Astrocyte of the spinal cord (primary cell): Measurements from ENCODE around the gene EIF4E3.

Experiments
- DNase-seq: peaks from one replicate; pipeline ENCODE4 v3.0.0; 2011; ENCODE audit warnings: low read depth, low spot score
- H3K4me3 ChIP-seq: 2 replicates; pipeline ENCODE4 v1.5.1; 2011; ENCODE audit warnings: low read depth, mild to moderate bottlenecking, low read length, moderate library complexity
- in situ Hi-C: cut with HindIII; loops from 2 replicates; pipeline ENCODE4 v1.10.0; 2017; ENCODE audit warnings: low sequenced_read_pairs
- TF ChIP-seq, protein P1 (sequence below): IDR thresholded peaks from 2 replicates; pipeline ENCODE4 v1.5.1; 2012; ENCODE audit warnings: low read depth, mild to moderate bottlenecking, low read length, inconsistent platforms

EIF4E3 gene

DNA sequence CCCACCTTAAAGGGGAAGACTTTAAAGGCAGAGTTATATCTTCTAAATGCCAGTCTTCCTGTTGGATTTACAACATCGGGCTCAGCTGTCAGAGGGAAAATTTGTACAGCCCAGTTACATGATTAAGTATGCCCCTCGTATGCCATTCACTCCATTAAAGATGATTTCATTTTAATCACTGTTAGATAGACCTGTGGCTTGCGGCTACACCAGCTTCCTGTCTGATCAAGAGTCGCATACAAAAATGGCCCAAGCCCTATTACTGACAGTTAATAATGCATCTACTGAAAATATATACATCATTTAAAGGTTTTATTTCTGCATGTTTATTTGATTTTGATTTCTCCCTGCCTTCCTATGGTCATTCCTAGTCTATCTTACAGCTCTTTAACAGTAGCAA, 7.1 kb downstream of the EIF4E3 start:
- H3K4me3 ChIP-seq = no peak overlapping the region
- TF ChIP-seq, protein P1, sequence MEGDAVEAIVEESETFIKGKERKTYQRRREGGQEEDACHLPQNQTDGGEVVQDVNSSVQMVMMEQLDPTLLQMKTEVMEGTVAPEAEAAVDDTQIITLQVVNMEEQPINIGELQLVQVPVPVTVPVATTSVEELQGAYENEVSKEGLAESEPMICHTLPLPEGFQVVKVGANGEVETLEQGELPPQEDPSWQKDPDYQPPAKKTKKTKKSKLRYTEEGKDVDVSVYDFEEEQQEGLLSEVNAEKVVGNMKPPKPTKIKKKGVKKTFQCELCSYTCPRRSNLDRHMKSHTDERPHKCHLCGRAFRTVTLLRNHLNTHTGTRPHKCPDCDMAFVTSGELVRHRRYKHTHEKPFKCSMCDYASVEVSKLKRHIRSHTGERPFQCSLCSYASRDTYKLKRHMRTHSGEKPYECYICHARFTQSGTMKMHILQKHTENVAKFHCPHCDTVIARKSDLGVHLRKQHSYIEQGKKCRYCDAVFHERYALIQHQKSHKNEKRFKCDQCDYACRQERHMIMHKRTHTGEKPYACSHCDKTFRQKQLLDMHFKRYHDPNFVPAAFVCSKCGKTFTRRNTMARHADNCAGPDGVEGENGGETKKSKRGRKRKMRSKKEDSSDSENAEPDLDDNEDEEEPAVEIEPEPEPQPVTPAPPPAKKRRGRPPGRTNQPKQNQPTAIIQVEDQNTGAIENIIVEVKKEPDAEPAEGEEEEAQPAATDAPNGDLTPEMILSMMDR = no peak
- in situ Hi-C loops = no loop called here
- DNase-seq = no peak

DNA sequence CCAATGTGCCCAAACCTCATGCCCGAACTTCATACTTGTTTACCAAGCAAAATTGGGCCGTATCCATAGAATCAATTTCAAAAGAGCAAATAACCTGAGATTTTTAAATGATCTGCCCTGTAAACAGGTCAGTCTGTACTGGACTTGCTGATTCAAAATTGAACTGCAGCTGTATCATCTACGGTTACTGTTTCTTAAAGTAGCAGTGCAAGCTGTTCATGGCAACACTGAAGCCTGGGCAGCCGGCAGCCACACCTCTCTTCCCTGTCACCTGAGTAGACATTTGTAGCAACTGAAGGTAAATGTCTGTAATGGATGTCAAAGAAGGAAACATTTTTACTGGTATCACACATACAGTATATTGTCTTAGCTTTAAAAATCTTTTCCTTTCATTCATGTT, 10.6 kb downstream of the EIF4E3 start:
- H3K4me3 ChIP-seq = no peak overlapping the region
- in situ Hi-C loops = no loop called here
- TF ChIP-seq, protein P1 = no peak
- no peak for DNase-seq

DNA sequence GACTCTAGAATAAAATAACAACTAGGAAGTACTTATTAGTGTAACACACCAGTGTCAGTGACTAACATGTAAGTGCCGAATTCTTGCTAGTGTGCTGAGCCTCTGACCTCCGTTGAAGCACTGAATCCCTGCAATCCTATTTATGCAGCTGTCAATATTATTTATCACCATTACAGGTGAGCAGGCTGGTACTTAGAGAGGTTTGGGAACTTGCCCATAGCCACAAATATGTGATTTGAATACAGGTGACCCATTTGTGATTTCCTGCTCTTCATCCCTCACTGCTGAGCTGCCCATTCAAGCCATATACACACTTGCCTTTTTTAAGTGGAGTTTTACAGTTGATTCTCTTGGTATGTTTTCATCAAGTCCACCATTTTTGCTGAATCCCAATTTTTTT, 12.2 kb downstream of the EIF4E3 start:
- TF ChIP-seq, protein P1 = no peak
- no peak for DNase-seq
- in situ Hi-C loops = no loop called here
- H3K4me3 ChIP-seq = no peak overlapping the region

DNA sequence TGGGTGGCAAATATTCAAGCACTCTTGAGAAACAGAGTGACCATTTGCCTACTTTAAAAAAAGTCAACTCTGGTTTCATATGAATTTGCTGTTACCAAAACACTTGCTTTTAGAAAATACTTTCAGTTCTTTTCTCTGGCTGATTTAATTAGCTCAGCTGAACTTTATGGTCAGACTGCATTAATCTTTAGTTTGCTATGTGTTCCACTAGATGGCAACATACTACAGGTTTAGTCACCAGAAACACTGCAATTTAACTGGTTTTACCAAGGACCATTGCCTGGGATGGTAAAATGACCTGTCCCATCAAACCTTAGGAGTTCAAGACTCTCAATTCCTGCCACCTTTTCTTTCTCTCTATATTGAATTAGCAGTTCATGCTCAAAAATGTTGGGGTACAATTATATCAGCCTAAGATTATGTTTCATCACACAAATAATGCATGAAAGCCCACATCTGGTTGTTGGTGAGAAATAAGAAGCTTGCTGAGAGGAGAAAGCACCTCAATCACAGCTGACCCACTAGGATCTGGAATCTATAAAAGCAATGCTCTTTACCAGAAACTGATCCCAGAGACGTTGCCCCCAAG, 14.2 kb downstream of the EIF4E3 start:
- peak; percentile 57 for DNase-seq
- in situ Hi-C loops = no loop called here

DNA sequence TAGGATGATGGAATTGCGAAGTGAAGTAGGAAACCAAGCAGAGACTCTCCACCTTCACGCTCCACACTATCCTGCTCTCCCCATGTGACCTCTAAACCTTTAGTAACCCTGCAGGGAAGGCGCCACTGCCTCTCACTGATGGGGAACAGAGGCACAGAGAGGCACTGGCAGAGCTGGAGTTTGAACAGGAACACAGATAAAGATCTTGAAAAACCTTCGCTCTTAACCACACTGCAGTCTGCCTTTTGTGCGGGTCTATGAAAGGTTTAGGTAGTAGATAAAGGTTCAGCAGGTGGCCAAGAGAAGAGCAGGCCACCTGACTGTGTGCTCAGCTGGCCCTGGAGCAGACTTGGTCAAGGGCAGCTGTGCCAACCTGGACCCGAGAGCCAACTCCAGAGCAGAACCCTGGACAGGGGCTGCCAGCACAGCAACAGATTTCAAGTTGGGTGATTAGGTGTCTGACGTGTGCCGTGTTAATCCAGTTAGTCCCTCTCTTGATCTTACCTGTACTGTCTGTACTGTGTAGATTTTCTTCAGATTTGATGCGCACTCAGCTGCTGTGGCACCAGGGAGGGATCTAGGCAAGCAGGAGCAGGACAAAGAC, 15.2 kb downstream of the EIF4E3 start:
- no peak overlapping the region for H3K4me3 ChIP-seq
- in situ Hi-C loops = no loop called here
- TF ChIP-seq, protein P1 = no peak

More for the DNA sequence above, 14.2 kb downstream of the EIF4E3 start:
- TF ChIP-seq, protein P1 = peak; percentile 58
- H3K4me3 ChIP-seq = no peak overlapping the region

DNA sequence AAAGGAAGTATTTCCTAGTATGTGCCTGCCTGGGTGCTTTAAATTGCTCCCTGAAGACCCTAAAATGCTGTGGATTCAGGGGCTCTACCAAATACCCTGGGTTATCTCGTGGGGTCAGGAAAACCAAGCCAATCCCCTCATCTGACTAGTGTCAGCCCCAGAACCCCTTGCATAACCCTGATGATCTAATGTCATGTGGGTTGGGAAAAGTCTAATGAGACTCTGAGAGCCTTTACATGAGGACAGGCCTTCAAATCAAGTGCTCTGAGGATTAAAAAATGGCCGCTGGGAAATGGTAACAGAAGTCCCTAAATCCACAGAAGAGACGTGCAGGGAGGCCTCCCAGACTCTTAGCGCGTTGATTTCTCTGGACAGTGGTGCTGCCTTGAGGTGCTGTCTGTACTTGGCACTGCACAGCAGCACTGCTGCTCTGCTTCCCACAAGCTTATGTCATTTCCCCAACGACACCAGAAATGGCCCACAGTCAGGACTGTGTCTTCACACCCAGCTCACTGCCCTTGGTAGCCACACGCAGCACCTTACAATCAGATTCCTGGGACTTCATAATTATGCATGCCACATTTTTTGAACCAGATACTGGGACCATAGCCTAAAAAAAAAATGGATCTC, 16.6 kb downstream of the EIF4E3 start:
- TF ChIP-seq, protein P1 = no peak
- DNase-seq = no peak
- in situ Hi-C loops = no loop called here
- no peak overlapping the region for H3K4me3 ChIP-seq

More for the DNA sequence above, 15.2 kb downstream of the EIF4E3 start:
- no peak for DNase-seq
